ENCODE measurements around the gene NEIL1.

NEIL1 gene

GRCh38 chr15:75355369-75355768, 8.5 kb downstream of the NEIL1 start:
- no peak for DNase-seq

GRCh38 chr15:75356006-75356405, 9.2 kb downstream of the NEIL1 start:
- no peak for DNase-seq

GRCh38 chr15:75356517-75356916, 9.7 kb downstream of the NEIL1 start:
- no peak for DNase-seq

- no peak for DNase-seq
These were observed 11.3 kb downstream of the NEIL1 start for GRCh38 chr15:75357976-75358673.

- DNase-seq: no peak
These were observed 12.1 kb downstream of the NEIL1 start for GRCh38 chr15:75358771-75359536.

GRCh38 chr15:75359537-75360250, 12.9 kb downstream of the NEIL1 start:
- no peak for DNase-seq

- DNase-seq: no peak
These were observed 13.6 kb downstream of the NEIL1 start for GRCh38 chr15:75360391-75360790.

GRCh38 chr15:75360856-75361255, 14.0 kb downstream of the NEIL1 start:
- DNase-seq: no peak

GRCh38 chr15:75361361-75361988, 14.6 kb downstream of the NEIL1 start:
- no peak for DNase-seq

GRCh38 chr15:75361989-75362641, 15.3 kb downstream of the NEIL1 start:
- DNase-seq: no peak

- no peak for DNase-seq
These were observed 15.9 kb downstream of the NEIL1 start for GRCh38 chr15:75362642-75363249.

GRCh38 chr15:75363786-75364185, 16.9 kb downstream of the NEIL1 start:
- DNase-seq: no peak

GRCh38 chr15:75364881-75365280, 18.0 kb downstream of the NEIL1 start:
- DNase-seq: no peak

- DNase-seq: no peak
These were observed 19.3 kb downstream of the NEIL1 start for GRCh38 chr15:75366163-75366562.

- DNase-seq: no peak
These were observed 20.2 kb downstream of the NEIL1 start for GRCh38 chr15:75367006-75367405.

- no peak for DNase-seq
These were observed 20.6 kb downstream of the NEIL1 start for GRCh38 chr15:75367406-75367912.

- peak; percentile 20 to 92 (median 80) for DNase-seq
These were observed 21.3 kb downstream of the NEIL1 start, which contains the start of gene MAN2C1 for GRCh38 chr15:75367913-75368688. MAN2C1 (minus strand) TSS chr15:75368607; CDS start chr15:75368583, 24 bp downstream.

- no peak for DNase-seq
These were observed 21.9 kb downstream of the NEIL1 start for GRCh38 chr15:75368689-75369239.

- DNase-seq: no peak
These were observed 23.2 kb downstream of the NEIL1 start for GRCh38 chr15:75369897-75370581.
